Epithelial cell of proximal tubule (primary cell): Measurements from ENCODE around the gene TBCD. TPM values are rescaled to one million over a fixed set of nuclear protein-coding genes. Genes with fewer than 3 reads are reported as not detected.
"Not testable (repeated sequence)": the region's sequence is repeated elsewhere in the genome, so short reads cannot be mapped to it uniquely, and the experiment has no call there.

Experiments used
- DNase-seq: peaks from one replicate; pipeline ENCODE4 v3.0.0-alpha.2; 2011; ENCODE audit warnings: low read depth
- H3K4me3 ChIP-seq: 2 replicates; pipeline ENCODE4 v1.5.1; 2011; ENCODE audit warnings: low read depth, mild to moderate bottlenecking, low read length
- CTCF ChIP-seq: conservative IDR thresholded peaks from 2 replicates; pipeline ENCODE4 v1.5.1; 2012; ENCODE audit warnings: low read depth, mild to moderate bottlenecking, low read length
- total RNA-seq: library from RNA; depleted of rRNA; stranded (reverse); fragments of >200 nt; gene quantifications from 2 replicates; pipeline ENCODE4 v1.2.3, GENCODE V29; 2015

TBCD gene
- total RNA-seq, 1 donor from 2014 or later, result 46.6 TPM

- TF ChIP-seq CTCF, result no peak
- DNase-seq, result no peak
- H3K4me3 ChIP-seq, result peak within 1 kb of the TSS; percentile 70
These were observed 16.6 kb upstream of the TBCD start, which contains the start of gene FN3K for GRCh38 chr17:82734987-82735866. FN3K (plus strand) TSS chr17:82735615; CDS start chr17:82735637, 22 bp downstream.

GRCh38 chr17:82736511-82737185 is 15.2 kb upstream of the TBCD start:
- peak overlapping the region; percentile 70 for H3K4me3 ChIP-seq
- no peak for TF ChIP-seq CTCF
- no peak for DNase-seq

GRCh38 chr17:82737967-82738877 is 13.6 kb upstream of the TBCD start:
- no peak overlapping the region for H3K4me3 ChIP-seq
- TF ChIP-seq CTCF, result no peak
- no peak for DNase-seq

GRCh38 chr17:82740906-82741759 is 10.7 kb upstream of the TBCD start:
- DNase-seq, result peak; percentile 39

GRCh38 chr17:82743344-82744219 is 8.3 kb upstream of the TBCD start:
- DNase-seq, result no peak
- no peak overlapping the region for H3K4me3 ChIP-seq
- TF ChIP-seq CTCF, result peak; percentile 12

More at GRCh38 chr17:82740906-82741759, 10.7 kb upstream of the TBCD start:
- H3K4me3 ChIP-seq, result no peak overlapping the region
- no peak for TF ChIP-seq CTCF

GRCh38 chr17:82744736-82745135 is 7.1 kb upstream of the TBCD start:
- DNase-seq, H3K4me3 ChIP-seq: not testable (repeated sequence)
